HepG2 (cell line): ENCODE measurements around the gene DNAJA2. TPM values are rescaled to one million over a fixed set of nuclear protein-coding genes. Genes with fewer than 3 reads are reported as not detected.

ENCODE experiments used
- BRCA1 ChIP-seq: sonication (generic); formaldehyde crosslinking; IDR thresholded peaks from 2 replicates; pipeline ENCODE4 v1.4.0; 2020; ENCODE audit warnings: missing genetic modification reagents
- DDIT3 ChIP-seq: sonication (generic); formaldehyde crosslinking; IDR thresholded peaks from 2 replicates; pipeline ENCODE4 v1.4.0; 2020; ENCODE audit warnings: mild to moderate bottlenecking, missing genetic modification reagents
- ESRRA ChIP-seq: sonication (generic); formaldehyde crosslinking; IDR thresholded peaks from 2 replicates; pipeline ENCODE4 v1.5.1; 2020; ENCODE audit warnings: mild to moderate bottlenecking, low read depth, missing genetic modification reagents
- GRHL1 ChIP-seq: sonication (generic); formaldehyde crosslinking; conservative IDR thresholded peaks from 2 replicates; pipeline ENCODE4 v1.8.0; 2022; ENCODE audit warnings: missing genetic modification reagents
- JUND ChIP-seq: sonication (generic); formaldehyde crosslinking; IDR thresholded peaks from 2 replicates; pipeline ENCODE4 v1.8.0; 2022; ENCODE audit warnings: mild to moderate bottlenecking, missing genetic modification reagents
- KDM1A ChIP-seq: IDR thresholded peaks from 2 replicates; pipeline ENCODE4 v1.6.1; 2016; ENCODE audit warnings: missing compliant biosample characterization
- SAFB2 ChIP-seq: sonication (generic); formaldehyde crosslinking; IDR thresholded peaks from 2 replicates; pipeline ENCODE4 v1.5.1; 2020; ENCODE audit warnings: missing genetic modification reagents, low read depth, mild to moderate bottlenecking, borderline replicate concordance
- TERF1 ChIP-seq: sonication (generic); formaldehyde crosslinking; IDR thresholded peaks from 2 replicates; pipeline ENCODE4 v1.8.0; 2022; ENCODE audit warnings: mild to moderate bottlenecking, missing genetic modification reagents, moderate library complexity
- THYN1 ChIP-seq: sonication (generic); formaldehyde crosslinking; IDR thresholded peaks from 2 replicates; pipeline ENCODE4 v1.8.1; 2023; ENCODE audit warnings: low read depth, mild to moderate bottlenecking, moderate library complexity, missing genetic modification reagents, borderline replicate concordance
- TRIM22 ChIP-seq: fragments of 450-650 bp; IDR thresholded peaks from 2 replicates; pipeline ENCODE4 v1.6.1; 2017
- ZBTB37 ChIP-seq: sonication (generic); formaldehyde crosslinking; IDR thresholded peaks from 2 replicates; pipeline ENCODE4 v1.4.0; 2020; ENCODE audit warnings: mild to moderate bottlenecking, missing genetic modification reagents
- ZNF441 ChIP-seq: sonication (generic); formaldehyde crosslinking; IDR thresholded peaks from 2 replicates; pipeline ENCODE4 v1.7.0; 2021; ENCODE audit warnings: missing genetic modification reagents, borderline replicate concordance
- ZNF503 ChIP-seq: sonication (generic); formaldehyde crosslinking; IDR thresholded peaks from 2 replicates; pipeline ENCODE4 v1.4.0; 2020; ENCODE audit warnings: missing genetic modification reagents
- ZNF737 ChIP-seq: sonication (generic); formaldehyde crosslinking; IDR thresholded peaks from 2 replicates; pipeline ENCODE4 v1.5.0; 2020; ENCODE audit warnings: missing genetic modification reagents, mild to moderate bottlenecking, borderline replicate concordance
- ZNF782 ChIP-seq: sonication (generic); formaldehyde crosslinking; IDR thresholded peaks from 2 replicates; pipeline ENCODE4 v1.4.0; 2020; ENCODE audit warnings: missing genetic modification reagents, mild to moderate bottlenecking, borderline replicate concordance
- ZNF792 ChIP-seq: IDR thresholded peaks from 2 replicates; pipeline ENCODE4 v1.6.1; 2016
- ZNF883 ChIP-seq: sonication (generic); formaldehyde crosslinking; IDR thresholded peaks from 2 replicates; pipeline ENCODE4 v1.5.1; 2020; ENCODE audit warnings: mild to moderate bottlenecking, missing genetic modification reagents; ENCODE audit errors: not compliant biosample characterization
- polyA plus RNA-seq, 8 experiments: library from polyadenylated mRNA; depleted of rRNA in 3 of 8; stranded (reverse) in 7 of 8; unstranded in 1 of 8; fragments of >200 nt; fragmentation: Illumina TruSeq in 4 of 8; extraction: Trizol in 4 of 8; gene quantifications; 2 replicates each; pipeline versions ENCODE4 v1.2.1 to v1.2.3, GENCODE V29; 2011 to 2016; ENCODE audit warnings: low read depth in 4 of 8, missing spikeins in 1 of 8, mixed read lengths in 1 of 8; ENCODE audit not compliant: insufficient read depth in 1 of 8
- total RNA-seq, 5 experiments: library from RNA; depleted of rRNA; stranded (reverse); fragments of >200 nt; fragmentation: Illumina TruSeq; extraction: Trizol; gene quantifications; 2 replicates each; pipeline ENCODE4 v1.2.3, GENCODE V29; 2016; ENCODE audit warnings: low read depth in 1 of 5

Gene DNAJA2
- total and polyA plus RNA-seq, 2 of the 13 experiments (the other 11 are each of a cell fraction or from before 2014, with no cell fraction given), result 25.4 to 176 TPM

GRCh38 chr16:46973207-46973995, at the start of gene DNAJA2 (continued):
- no peak for TF ChIP-seq TRIM22
- no peak for TF ChIP-seq DDIT3 (CRISPR knock-in tag)
- TF ChIP-seq THYN1 (CRISPR knock-in tag), result no peak
- TF ChIP-seq ZNF883 (CRISPR knock-in tag), result peak; percentile 93
- TF ChIP-seq ZNF737 (CRISPR knock-in tag), result peak; percentile 79; the same call in 1 of the 2 replicates
- 0 out of 2 replicates have a peak, but pooled peaks have one; percentile 69 for TF ChIP-seq ZNF503 (CRISPR knock-in tag)
- TF ChIP-seq ZNF792 (CRISPR knock-in tag), result peak; percentile 84; the same call in 1 of the 2 replicates
- TF ChIP-seq GRHL1, result no peak
- no peak; the same call in 1 of the 2 replicates for TF ChIP-seq ZBTB37 (CRISPR knock-in tag)
- no peak for TF ChIP-seq KDM1A (CRISPR knock-in tag)
- peak; percentile 94; the same call in 1 of the 2 replicates for TF ChIP-seq BRCA1
- no peak for TF ChIP-seq TERF1
- peak; percentile 91; the same call in 1 of the 2 replicates for TF ChIP-seq ZNF441 (CRISPR knock-in tag)
- peak; percentile 70; the same call in 1 of the 2 replicates for TF ChIP-seq SAFB2 (CRISPR knock-in tag)
- peak; percentile 74 for TF ChIP-seq JUND (CRISPR knock-in tag)
- no peak; the same call in 1 of the 2 replicates for TF ChIP-seq ZNF782 (CRISPR knock-in tag)
- peak; percentile 76; the same call in 1 of the 2 replicates for TF ChIP-seq ESRRA
